Endodermal cell (in vitro differentiated cells): ENCODE results near the gene GNB1L. TPM values are rescaled to one million over a fixed set of nuclear protein-coding genes. Genes with fewer than 3 reads are reported as not detected.

Experiments
- DNase-seq: peaks from one replicate; pipeline ENCODE4 v3.0.0-alpha.2; 2017
- H3K27ac ChIP-seq: 2 replicates; pipeline ENCODE4 v1.5.1; 2013; ENCODE audit warnings: mild to moderate bottlenecking, low read depth, low read length, moderate library complexity
- H3K27me3 ChIP-seq: 2 replicates; pipeline ENCODE4 v1.6.1; 2013; ENCODE audit warnings: mild to moderate bottlenecking, low read length, moderate library complexity; ENCODE audit not compliant: insufficient read depth, control insufficient read depth, poor library complexity, severe bottlenecking
- H3K36me3 ChIP-seq: 2 replicates; pipeline ENCODE4 v1.7.0; 2013; ENCODE audit warnings: mild to moderate bottlenecking, low read length, moderate library complexity; ENCODE audit not compliant: control insufficient read depth, insufficient read depth
- H3K4me1 ChIP-seq: one replicate; pipeline ENCODE4 v1.7.0; 2013; ENCODE audit warnings: low read length; ENCODE audit not compliant: control insufficient read depth, insufficient read depth
- H3K4me3 ChIP-seq: 2 replicates; pipeline ENCODE4 v1.5.1; 2013; ENCODE audit warnings: mild to moderate bottlenecking, low read length, moderate library complexity
- H3K9ac ChIP-seq: 2 replicates; pipeline ENCODE4 v1.6.1; 2013; ENCODE audit warnings: mild to moderate bottlenecking, low read length, moderate library complexity; ENCODE audit not compliant: poor library complexity, severe bottlenecking; ENCODE audit errors: extremely low read depth
- H3K9me3 ChIP-seq: 2 replicates; pipeline ENCODE4 v1.6.1; 2013; ENCODE audit warnings: mild to moderate bottlenecking, low read length, moderate library complexity; ENCODE audit not compliant: control insufficient read depth
- H3K27ac Mint-ChIP-seq: 2 replicates; pipeline ENCODE4 v1.8.0; 2020; ENCODE audit warnings: mixed read lengths
- H3K27me3 Mint-ChIP-seq: 2 replicates; pipeline ENCODE4 v1.8.0; 2021; ENCODE audit warnings: mild to moderate bottlenecking, mixed read lengths; ENCODE audit not compliant: insufficient read depth
- H3K36me3 Mint-ChIP-seq: 2 replicates; pipeline ENCODE4 v1.8.0; 2020; ENCODE audit warnings: low read depth, mixed read lengths
- H3K4me1 Mint-ChIP-seq: 2 replicates; pipeline ENCODE4 v1.8.0; 2020; ENCODE audit warnings: mixed read lengths
- H3K4me3 Mint-ChIP-seq: 2 replicates; pipeline ENCODE4 v1.8.0; 2020; ENCODE audit warnings: mild to moderate bottlenecking, moderate library complexity, mixed read lengths
- H3K9me3 Mint-ChIP-seq: 2 replicates; pipeline ENCODE4 v1.8.0; 2020; ENCODE audit warnings: mild to moderate bottlenecking, mixed read lengths
- WGBS, 2 experiments: methylation state at CpG; one replicate each; pipeline versions ENCODE4 v1.1.5 to v1.1.7; 2013; ENCODE audit warnings: missing lambda C conversion rate in 2 of 2, mixed read lengths in 1 of 2; ENCODE audit not compliant: insufficient coverage in 1 of 2, insufficient read length in 1 of 2; 5-methylcytosine and 5-hydroxymethylcytosine counted together
- total RNA-seq, 2 donors: library from RNA; stranded (reverse); fragmentation: NEBNext Ultra II Directional in 1 of 2; extraction: Animal tissue kit (Norgen Biotek cat#: 25700) in 1 of 2; gene quantifications; 2 replicates in 1 of 2; 3 replicates in 1 of 2; pipeline ENCODE4 v1.2.1, GENCODE V29; 2021
- TF ChIP-seq, protein P1 (sequence below): fragments of 200-600 bp; sonication (generic); conservative IDR thresholded peaks from 2 replicates; pipeline ENCODE4 v1.5.0; 2021; ENCODE audit warnings: antibody characterized with exemption, mild to moderate bottlenecking

GNB1L gene
- total RNA-seq, 2 donors from 2014 or later, result 9.5 to 12.2 TPM

DNA sequence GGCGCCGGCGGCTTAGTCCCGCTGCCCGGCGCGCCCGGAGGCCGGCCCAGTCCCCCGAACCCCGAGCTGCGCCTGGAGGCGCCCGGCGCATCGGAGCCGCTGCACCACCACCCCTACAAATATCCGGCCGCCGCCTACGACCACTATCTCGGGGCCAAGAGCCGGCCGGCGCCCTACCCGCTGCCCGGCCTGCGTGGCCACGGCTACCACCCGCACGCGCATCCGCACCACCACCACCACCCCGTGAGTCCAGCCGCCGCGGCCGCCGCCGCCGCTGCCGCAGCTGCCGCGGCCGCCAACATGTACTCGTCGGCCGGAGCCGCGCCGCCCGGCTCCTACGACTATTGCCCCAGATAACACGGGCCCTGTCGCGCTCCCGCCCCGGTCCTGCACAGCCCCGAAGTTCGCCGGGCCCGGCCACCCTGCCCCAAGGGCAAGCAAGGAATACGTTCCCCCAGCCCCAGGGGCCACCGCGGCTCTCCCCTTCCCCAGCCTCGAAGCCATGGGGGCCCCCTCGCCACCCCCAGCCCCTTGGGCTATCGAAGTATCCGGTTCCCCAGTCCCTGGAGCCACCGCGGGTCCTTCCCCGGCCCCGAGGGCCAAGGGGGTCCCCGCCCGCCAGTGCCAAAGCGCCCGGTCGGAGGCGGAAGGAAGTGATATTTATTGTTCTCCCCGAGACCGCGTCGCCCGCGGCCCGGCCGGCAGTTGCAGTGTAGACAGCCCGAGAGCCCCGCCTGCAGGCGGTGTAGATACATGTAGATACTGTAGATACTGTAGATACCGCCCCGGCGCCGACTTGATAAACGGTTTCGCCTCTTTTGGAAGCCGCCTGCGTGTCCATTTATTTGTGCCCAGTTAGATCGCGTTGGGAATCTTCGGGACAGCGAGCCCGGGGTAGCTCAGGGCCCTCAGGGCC, 87.9 kb downstream of the GNB1L start:
- Mint-ChIP-seq H3K4me3 (no peak overlapping the region), H3K9me3 (no peaks in the 10 kb centered on the region)

DNA sequence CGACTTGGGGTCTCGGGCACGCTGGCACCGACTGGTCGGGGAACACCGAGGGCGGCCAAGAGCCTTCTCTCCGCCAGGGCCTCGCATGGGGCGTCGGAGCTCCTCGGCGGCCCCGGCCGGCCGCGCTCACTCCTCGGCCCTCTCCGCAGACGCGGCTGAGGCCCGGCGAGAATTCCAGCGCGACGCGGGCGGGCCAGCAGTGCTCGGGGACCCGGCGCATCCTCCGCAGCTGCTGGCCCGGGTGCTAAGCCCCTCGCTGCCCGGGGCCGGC, 88.5 kb downstream of the GNB1L start:
- no peaks in the 10 kb centered on the region for H3K4me1 ChIP-seq
- no peaks in the 10 kb centered on the region for H3K9me3 ChIP-seq
- H3K36me3 Mint-ChIP-seq, result no peaks in the 10 kb centered on the region
- no peak overlapping the region for H3K27ac ChIP-seq
- DNase-seq, result no peak
- H3K9me3 Mint-ChIP-seq, result no peaks in the 10 kb centered on the region
- TF ChIP-seq, protein P1, sequence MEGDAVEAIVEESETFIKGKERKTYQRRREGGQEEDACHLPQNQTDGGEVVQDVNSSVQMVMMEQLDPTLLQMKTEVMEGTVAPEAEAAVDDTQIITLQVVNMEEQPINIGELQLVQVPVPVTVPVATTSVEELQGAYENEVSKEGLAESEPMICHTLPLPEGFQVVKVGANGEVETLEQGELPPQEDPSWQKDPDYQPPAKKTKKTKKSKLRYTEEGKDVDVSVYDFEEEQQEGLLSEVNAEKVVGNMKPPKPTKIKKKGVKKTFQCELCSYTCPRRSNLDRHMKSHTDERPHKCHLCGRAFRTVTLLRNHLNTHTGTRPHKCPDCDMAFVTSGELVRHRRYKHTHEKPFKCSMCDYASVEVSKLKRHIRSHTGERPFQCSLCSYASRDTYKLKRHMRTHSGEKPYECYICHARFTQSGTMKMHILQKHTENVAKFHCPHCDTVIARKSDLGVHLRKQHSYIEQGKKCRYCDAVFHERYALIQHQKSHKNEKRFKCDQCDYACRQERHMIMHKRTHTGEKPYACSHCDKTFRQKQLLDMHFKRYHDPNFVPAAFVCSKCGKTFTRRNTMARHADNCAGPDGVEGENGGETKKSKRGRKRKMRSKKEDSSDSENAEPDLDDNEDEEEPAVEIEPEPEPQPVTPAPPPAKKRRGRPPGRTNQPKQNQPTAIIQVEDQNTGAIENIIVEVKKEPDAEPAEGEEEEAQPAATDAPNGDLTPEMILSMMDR, result no peak
- H3K27ac Mint-ChIP-seq, result no peak overlapping the region
- no peak overlapping the region for H3K4me3 Mint-ChIP-seq
- no peak overlapping the region for H3K9ac ChIP-seq
- H3K36me3 ChIP-seq, result no peaks in the 10 kb centered on the region
- peaks cover 90% of the 10 kb centered on the region for H3K27me3 Mint-ChIP-seq
- H3K4me1 Mint-ChIP-seq, result peaks cover 1% of the 10 kb centered on the region
- 0 to 2% methylated on average over 21 to 36 of the region's 36 CpGs for WGBS, 2 experiments
- H3K4me3 ChIP-seq, result no peak overlapping the region
- peaks cover 100% of the 10 kb centered on the region for H3K27me3 ChIP-seq

More for the DNA sequence above, 87.9 kb downstream of the GNB1L start:
- Histone ChIP-seq H3K4me3 (no peak overlapping the region), H3K9me3 (no peaks in the 10 kb centered on the region), H3K4me1 (no peaks in the 10 kb centered on the region), H3K9ac (no peak overlapping the region), H3K36me3 (no peaks in the 10 kb centered on the region), H3K27me3 (peaks cover 100% of the 10 kb centered on the region), H3K27ac (no peak overlapping the region)
- TF ChIP-seq, protein P1, result peak; percentile 73
- WGBS, 2 experiments, result 4 to 6% methylated on average over 40 to 103 of the region's 103 CpGs
- DNase-seq, result peak; percentile 80
- Mint-ChIP-seq H3K4me1 (peaks cover 1% of the 10 kb centered on the region), H3K36me3 (no peaks in the 10 kb centered on the region), H3K27me3 (peaks cover 89% of the 10 kb centered on the region), H3K27ac (no peak overlapping the region)

DNA sequence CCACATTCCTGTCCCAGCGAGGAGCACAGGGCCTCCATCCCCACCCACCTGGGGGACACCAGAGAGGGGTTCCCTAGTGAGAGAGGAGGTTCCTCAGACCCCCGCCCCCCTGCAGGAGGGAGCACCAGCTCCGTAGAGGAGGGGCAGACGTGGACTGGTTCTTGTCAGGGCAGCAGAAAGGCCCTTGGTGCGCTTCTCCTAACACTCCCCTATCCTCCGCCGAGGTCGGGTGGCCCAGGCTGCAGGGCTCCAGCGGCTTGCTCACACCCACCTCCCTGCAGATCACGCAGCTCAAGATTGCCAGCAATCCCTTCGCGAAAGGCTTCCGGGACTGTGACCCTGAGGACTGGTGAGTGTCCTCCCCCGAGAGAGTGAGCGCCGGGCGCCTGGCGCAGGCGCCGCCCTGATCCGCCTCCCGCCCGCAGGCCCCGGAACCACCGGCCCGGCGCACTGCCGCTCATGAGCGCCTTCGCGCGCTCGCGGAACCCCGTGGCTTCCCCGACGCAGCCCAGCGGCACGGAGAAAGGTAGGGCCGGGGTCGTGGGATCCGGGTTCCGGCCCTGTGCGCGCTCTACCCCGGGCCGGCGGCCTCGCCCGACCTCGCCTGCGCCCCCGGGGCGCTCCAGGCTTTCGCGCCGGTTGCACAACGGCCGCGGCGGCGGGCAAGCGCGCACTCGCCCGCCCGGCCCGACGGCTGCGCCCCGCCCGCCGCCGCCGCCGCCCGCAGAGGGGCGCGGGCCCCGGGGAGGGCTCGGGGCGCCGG, 89.0 kb downstream of the GNB1L start:
- Histone ChIP-seq H3K9ac (no peak overlapping the region), H3K36me3 (no peaks in the 10 kb centered on the region), H3K4me1 (no peaks in the 10 kb centered on the region), H3K27me3 (peaks cover 98% of the 10 kb centered on the region), H3K9me3 (no peaks in the 10 kb centered on the region), H3K27ac (no peak overlapping the region), H3K4me3 (no peak overlapping the region)
- TF ChIP-seq, protein P1, result no peak
- Mint-ChIP-seq H3K36me3 (no peaks in the 10 kb centered on the region), H3K27me3 (peaks cover 88% of the 10 kb centered on the region), H3K27ac (no peak overlapping the region), H3K4me3 (peak overlapping the region; percentile 41), H3K9me3 (no peaks in the 10 kb centered on the region), H3K4me1 (peaks cover 1% of the 10 kb centered on the region)
- 5 to 12% methylated on average over 14 to 83 of the region's 83 CpGs for WGBS, 2 experiments
- peak; percentile 81 for DNase-seq
